ENCODE results near the gene PAQR4. TPM values are rescaled to one million over a fixed set of nuclear protein-coding genes. Genes with fewer than 3 reads are reported as not detected.

PAQR4 gene
- total and polyA plus RNA-seq, 2 experiments from 2014 or later = 3.1 to 11.0 TPM

DNA sequence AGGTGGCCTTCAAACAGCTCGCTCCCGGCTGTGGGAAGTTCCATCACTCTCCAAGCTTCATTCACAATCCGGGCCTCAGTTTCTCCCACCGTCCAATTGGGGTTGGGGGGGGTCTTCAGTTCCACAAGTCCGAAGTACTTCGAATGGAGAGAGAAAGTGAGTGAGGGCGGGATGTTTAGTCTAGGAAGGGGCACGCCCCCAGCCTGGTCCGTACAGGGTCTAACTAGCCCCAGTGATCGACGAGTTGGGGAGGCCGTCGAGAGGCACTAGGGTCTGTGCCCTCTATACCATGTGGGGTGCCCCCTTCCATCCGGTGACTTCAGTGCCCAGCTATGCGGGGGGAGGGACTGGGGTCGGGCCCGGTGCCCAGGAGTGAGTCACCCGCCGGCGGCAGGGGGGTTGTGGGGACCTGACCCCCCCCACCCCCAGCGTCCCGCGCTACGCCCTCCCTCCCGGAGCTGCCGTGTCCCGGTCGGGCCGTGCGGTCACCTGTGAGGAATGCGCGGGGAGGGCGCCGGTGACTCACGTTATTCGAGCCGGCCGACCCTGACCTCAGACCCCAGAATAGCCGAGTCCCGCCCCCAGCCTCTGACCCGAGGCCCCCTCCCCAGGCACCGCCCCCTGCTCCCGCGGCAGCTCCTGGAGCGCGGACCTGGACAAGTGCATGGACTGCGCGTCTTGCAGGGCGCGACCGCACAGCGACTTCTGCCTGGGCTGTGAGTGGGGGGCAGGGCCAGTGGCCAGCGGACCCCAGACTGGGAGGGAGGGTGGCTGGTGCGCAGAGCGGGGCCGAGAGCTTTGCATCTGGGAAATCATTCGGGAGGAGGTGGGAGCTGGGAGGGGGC is 51.7 kb downstream of the PAQR4 start:
- Histone ChIP-seq H3K27ac (peak overlapping the region; percentile 97), H3K4me1 (ENCODE audit: low read depth) (peaks cover 22% of the 10 kb centered on the region), H3K27me3 (no peaks in the 10 kb centered on the region)

DNA sequence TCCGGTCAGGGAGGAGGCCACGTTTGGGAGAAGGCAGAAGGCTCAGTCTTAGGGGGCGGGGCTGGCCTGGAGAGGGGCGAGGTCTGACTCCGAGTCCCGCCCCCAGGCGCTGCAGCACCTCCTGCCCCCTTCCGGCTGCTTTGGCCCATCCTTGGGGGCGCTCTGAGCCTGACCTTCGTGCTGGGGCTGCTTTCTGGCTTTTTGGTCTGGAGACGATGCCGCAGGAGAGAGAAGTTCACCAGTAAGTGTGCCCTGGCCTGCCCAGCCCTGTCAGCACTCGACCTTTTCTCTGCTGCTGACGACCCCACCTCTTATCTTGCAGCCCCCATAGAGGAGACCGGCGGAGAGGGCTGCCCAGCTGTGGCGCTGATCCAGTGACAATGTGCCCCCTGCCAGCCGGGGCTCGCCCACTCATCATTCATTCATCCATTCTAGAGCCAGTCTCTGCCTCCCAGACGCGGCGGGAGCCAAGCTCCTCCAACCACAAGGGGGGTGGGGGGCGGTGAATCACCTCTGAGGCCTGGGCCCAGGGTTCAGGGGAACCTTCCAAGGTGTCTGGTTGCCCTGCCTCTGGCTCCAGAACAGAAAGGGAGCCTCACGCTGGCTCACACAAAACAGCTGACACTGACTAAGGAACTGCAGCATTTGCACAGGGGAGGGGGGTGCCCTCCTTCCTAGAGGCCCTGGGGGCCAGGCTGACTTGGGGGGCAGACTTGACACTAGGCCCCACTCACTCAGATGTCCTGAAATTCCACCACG is 52.5 kb downstream of the PAQR4 start:
- Histone ChIP-seq H3K27ac (peak overlapping the region; percentile 97), H3K36me3 (peaks cover 7% of the 10 kb centered on the region), H3K4me3 (peak overlapping the region; percentile 74), H3K4me1 (ENCODE audit: low read depth) (peaks cover 22% of the 10 kb centered on the region), H3K9me3 (ENCODE audit: low read depth) (no peaks in the 10 kb centered on the region), H3K27me3 (no peaks in the 10 kb centered on the region)
- peak; percentile 89 to 92 for DNase-seq (ENCODE audit: low read depth in 1 of 2, low spot score in 1 of 2)
- TF ChIP-seq, protein P1, sequence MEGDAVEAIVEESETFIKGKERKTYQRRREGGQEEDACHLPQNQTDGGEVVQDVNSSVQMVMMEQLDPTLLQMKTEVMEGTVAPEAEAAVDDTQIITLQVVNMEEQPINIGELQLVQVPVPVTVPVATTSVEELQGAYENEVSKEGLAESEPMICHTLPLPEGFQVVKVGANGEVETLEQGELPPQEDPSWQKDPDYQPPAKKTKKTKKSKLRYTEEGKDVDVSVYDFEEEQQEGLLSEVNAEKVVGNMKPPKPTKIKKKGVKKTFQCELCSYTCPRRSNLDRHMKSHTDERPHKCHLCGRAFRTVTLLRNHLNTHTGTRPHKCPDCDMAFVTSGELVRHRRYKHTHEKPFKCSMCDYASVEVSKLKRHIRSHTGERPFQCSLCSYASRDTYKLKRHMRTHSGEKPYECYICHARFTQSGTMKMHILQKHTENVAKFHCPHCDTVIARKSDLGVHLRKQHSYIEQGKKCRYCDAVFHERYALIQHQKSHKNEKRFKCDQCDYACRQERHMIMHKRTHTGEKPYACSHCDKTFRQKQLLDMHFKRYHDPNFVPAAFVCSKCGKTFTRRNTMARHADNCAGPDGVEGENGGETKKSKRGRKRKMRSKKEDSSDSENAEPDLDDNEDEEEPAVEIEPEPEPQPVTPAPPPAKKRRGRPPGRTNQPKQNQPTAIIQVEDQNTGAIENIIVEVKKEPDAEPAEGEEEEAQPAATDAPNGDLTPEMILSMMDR (IDR thresholded peaks at IDR 0.05; ENCODE audit: low read depth, low read length) = peak; percentile 38

More for the DNA sequence above, 51.7 kb downstream of the PAQR4 start:
- Histone ChIP-seq H3K9me3 (ENCODE audit: low read depth) (no peaks in the 10 kb centered on the region), H3K36me3 (no peaks in the 10 kb centered on the region), H3K4me3 (peak overlapping the region; percentile 74)
- DNase-seq (ENCODE audit: low read depth in 1 of 2, low spot score in 1 of 2) = peak; percentile 86 to 92
- TF ChIP-seq, protein P1 (IDR thresholded peaks at IDR 0.05; ENCODE audit: low read depth, low read length) = no peak

DNA sequence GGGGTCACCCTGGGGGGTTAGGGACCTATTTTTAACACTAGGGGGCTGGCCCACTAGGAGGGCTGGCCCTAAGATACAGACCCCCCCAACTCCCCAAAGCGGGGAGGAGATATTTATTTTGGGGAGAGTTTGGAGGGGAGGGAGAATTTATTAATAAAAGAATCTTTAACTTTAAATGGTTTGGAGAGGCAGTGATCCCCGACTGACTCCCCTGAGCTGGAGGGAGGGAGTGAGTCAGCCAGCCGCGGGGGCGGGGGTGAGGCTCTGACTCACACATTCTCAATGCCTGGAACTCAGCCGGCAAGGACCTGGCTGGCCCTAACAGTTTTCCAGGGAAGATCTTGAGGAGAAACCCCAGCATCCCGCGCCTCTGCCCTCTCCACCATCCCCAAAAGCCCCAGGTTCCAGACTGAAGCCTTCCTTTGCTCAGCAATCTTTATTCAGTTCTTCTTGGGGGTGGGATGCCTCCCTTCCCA is 53.1 kb downstream of the PAQR4 start:
- DNase-seq (ENCODE audit: low read depth in 1 of 2, low spot score in 1 of 2) = peak; percentile 76 to 97

DNA sequence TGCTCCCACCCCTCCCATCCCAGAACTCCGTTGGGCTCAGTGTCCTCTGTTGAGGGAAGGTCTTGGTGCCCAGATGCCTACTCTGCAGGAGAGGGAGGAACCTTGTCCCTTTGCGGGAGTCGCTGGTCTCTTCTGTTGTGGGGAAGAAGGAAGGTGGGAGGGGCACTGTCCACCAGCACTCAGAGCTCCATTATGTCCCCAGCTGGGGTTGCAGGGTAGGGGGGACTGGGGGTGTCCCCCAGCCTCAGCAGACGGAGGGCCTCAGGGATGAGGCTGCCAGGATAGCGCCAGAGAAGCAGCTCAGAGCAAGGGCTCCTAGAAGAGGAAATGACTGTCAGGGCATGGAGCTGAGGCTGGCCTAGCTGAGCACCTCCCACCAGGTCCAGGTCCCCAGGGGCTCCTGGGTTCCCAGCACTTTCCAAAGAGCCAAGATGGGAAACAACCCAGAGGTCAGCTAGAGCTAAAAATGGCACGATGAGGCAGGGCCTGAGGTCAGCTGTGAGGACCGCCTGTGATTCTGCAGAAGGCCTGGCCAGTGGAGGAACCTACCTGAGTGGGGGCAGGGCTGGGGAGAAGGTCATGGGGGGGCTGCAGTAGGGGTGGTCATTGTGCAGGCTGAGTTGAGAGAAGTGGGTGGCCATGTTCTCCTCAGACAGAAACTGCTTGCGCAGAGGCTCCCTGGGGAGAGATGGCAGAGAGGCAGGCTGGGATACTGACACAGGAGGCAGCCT is 53.7 kb downstream of the PAQR4 start:
- H3K27me3 ChIP-seq = no peaks in the 10 kb centered on the region
- peaks cover 24% of the 10 kb centered on the region for H3K4me1 ChIP-seq (ENCODE audit: low read depth)
- no peaks in the 10 kb centered on the region for H3K9me3 ChIP-seq (ENCODE audit: low read depth)
- peak overlapping the region; percentile 97 for H3K27ac ChIP-seq
- H3K4me3 ChIP-seq = peak overlapping the region; percentile 74
- peak in 1 of 2 donors; percentile 68 for DNase-seq (ENCODE audit: low read depth in 1 of 2, low spot score in 1 of 2)
- H3K36me3 ChIP-seq = peaks cover 13% of the 10 kb centered on the region
- TF ChIP-seq, protein P1 (IDR thresholded peaks at IDR 0.05; ENCODE audit: low read depth, low read length) = no peak

More for the DNA sequence above, 53.1 kb downstream of the PAQR4 start:
- Histone ChIP-seq H3K36me3 (peaks cover 13% of the 10 kb centered on the region), H3K27ac (peak overlapping the region; percentile 97), H3K27me3 (no peaks in the 10 kb centered on the region), H3K9me3 (ENCODE audit: low read depth) (no peaks in the 10 kb centered on the region), H3K4me3 (peak overlapping the region; percentile 74), H3K4me1 (ENCODE audit: low read depth) (peaks cover 22% of the 10 kb centered on the region)
- TF ChIP-seq, protein P1 (IDR thresholded peaks at IDR 0.05; ENCODE audit: low read depth, low read length) = no peak

Other genes starting within 250 kb of the PAQR4 start
- 13.0 and 17.0 TPM in 2 replicates for gene PRSS27, start 249.1 kb upstream of the PAQR4 start, total RNA-seq
- 12.1 and 14.5 TPM in 2 replicates for gene PRSS27, start 249.1 kb upstream of the PAQR4 start, polyA plus RNA-seq
- 131 and 321 TPM in 2 replicates for gene SRRM2, start 216.7 kb upstream of the PAQR4 start, total RNA-seq
- 592 and 734 TPM in 2 replicates for gene SRRM2, start 216.7 kb upstream of the PAQR4 start, polyA plus RNA-seq
- 180 and 435 TPM in 2 replicates for gene ELOB, start 192.1 kb upstream of the PAQR4 start, total RNA-seq
- 606 and 614 TPM in 2 replicates for gene ELOB, start 192.1 kb upstream of the PAQR4 start, polyA plus RNA-seq
- not detected in 2 replicates for gene PRSS33, start 181.8 kb upstream of the PAQR4 start, total RNA-seq
- not detected in 2 replicates for gene PRSS33, start 181.8 kb upstream of the PAQR4 start, polyA plus RNA-seq
- gene PRSS41, start 170.9 kb upstream of the PAQR4 start, total RNA-seq = not detected in 2 replicates
- gene PRSS41, start 170.9 kb upstream of the PAQR4 start, polyA plus RNA-seq = not detected in 2 replicates
- not detected in 2 replicates for gene PRSS21, start 152.1 kb upstream of the PAQR4 start, total RNA-seq
- gene PRSS21, start 152.1 kb upstream of the PAQR4 start, polyA plus RNA-seq = not detected in 2 replicates
- gene ZG16B, start 139.0 kb upstream of the PAQR4 start, total RNA-seq = not detected in 2 replicates
- not detected in 2 replicates for gene ZG16B, start 139.0 kb upstream of the PAQR4 start, polyA plus RNA-seq
- gene PRSS22, start 111.2 kb upstream of the PAQR4 start, total RNA-seq = not detected in 2 replicates
- gene PRSS22, start 111.2 kb upstream of the PAQR4 start, polyA plus RNA-seq = not detected in 2 replicates
- gene FLYWCH2, start 86.1 kb upstream of the PAQR4 start, total RNA-seq = 134 and 148 TPM in 2 replicates
- gene FLYWCH2, start 86.1 kb upstream of the PAQR4 start, polyA plus RNA-seq = 59.2 and 66.1 TPM in 2 replicates
- gene FLYWCH1, start 57.4 kb upstream of the PAQR4 start, total RNA-seq = 33.2 and 58.7 TPM in 2 replicates
- 34.7 and 41.1 TPM in 2 replicates for gene FLYWCH1, start 57.4 kb upstream of the PAQR4 start, polyA plus RNA-seq
- gene KREMEN2, start 5.1 kb upstream of the PAQR4 start, total RNA-seq = 2.6 and 3.9 TPM in 2 replicates
- gene KREMEN2, start 5.1 kb upstream of the PAQR4 start, polyA plus RNA-seq = 1.3 and 2.5 TPM in 2 replicates
- 26.2 and 28.1 TPM in 2 replicates for gene PKMYT1, start 11.1 kb downstream of the PAQR4 start, total RNA-seq
- gene PKMYT1, start 11.1 kb downstream of the PAQR4 start, polyA plus RNA-seq = 30.6 and 36.8 TPM in 2 replicates
- gene CLDN9, start 43.6 kb downstream of the PAQR4 start, total RNA-seq = 3.2 and 6.3 TPM in 2 replicates
- 8.4 and 8.5 TPM in 2 replicates for gene CLDN9, start 43.6 kb downstream of the PAQR4 start, polyA plus RNA-seq
- 148 and 210 TPM in 2 replicates for gene CLDN6, start 48.8 kb downstream of the PAQR4 start, total RNA-seq
- 244 and 344 TPM in 2 replicates for gene CLDN6, start 48.8 kb downstream of the PAQR4 start, polyA plus RNA-seq
- gene TNFRSF12A, start 51.0 kb downstream of the PAQR4 start, total RNA-seq = 115 and 122 TPM in 2 replicates
- 106 and 142 TPM in 2 replicates for gene TNFRSF12A, start 51.0 kb downstream of the PAQR4 start, polyA plus RNA-seq
- gene HCFC1R1, start 54.6 kb downstream of the PAQR4 start, total RNA-seq = 48.3 and 50.8 TPM in 2 replicates
- 109 and 140 TPM in 2 replicates for gene HCFC1R1, start 54.6 kb downstream of the PAQR4 start, polyA plus RNA-seq
- 34.8 and 36.9 TPM in 2 replicates for gene THOC6, start 54.7 kb downstream of the PAQR4 start, total RNA-seq
- gene THOC6, start 54.7 kb downstream of the PAQR4 start, polyA plus RNA-seq = 61.3 and 65.7 TPM in 2 replicates
- gene BICDL2, start 67.6 kb downstream of the PAQR4 start, total RNA-seq = not detected in 2 replicates
- 0.19 TPM in 1 of 2 replicates, not detected in the other for gene BICDL2, start 67.6 kb downstream of the PAQR4 start, polyA plus RNA-seq
- 0.03 TPM in 1 of 2 replicates, not detected in the other for gene MMP25, start 77.2 kb downstream of the PAQR4 start, total RNA-seq
- gene MMP25, start 77.2 kb downstream of the PAQR4 start, polyA plus RNA-seq = 4.3 and 5.8 TPM in 2 replicates
- gene IL32, start 96.3 kb downstream of the PAQR4 start, total RNA-seq = 0.66 TPM in 1 of 2 replicates, not detected in the other
- 0.35 TPM in 1 of 2 replicates, not detected in the other for gene IL32, start 96.3 kb downstream of the PAQR4 start, polyA plus RNA-seq
- gene ZSCAN10, start 129.9 kb downstream of the PAQR4 start, total RNA-seq = 0.42 and 0.78 TPM in 2 replicates
- 0.74 TPM in 1 of 2 replicates, not detected in the other for gene ZSCAN10, start 129.9 kb downstream of the PAQR4 start, polyA plus RNA-seq
- 26.7 and 37.3 TPM in 2 replicates for gene ZNF205, start 143.2 kb downstream of the PAQR4 start, total RNA-seq
- gene ZNF205, start 143.2 kb downstream of the PAQR4 start, polyA plus RNA-seq = 13.2 and 14.4 TPM in 2 replicates
- gene ZNF213, start 165.7 kb downstream of the PAQR4 start, total RNA-seq = 7.5 and 8.4 TPM in 2 replicates
- gene ZNF213, start 165.7 kb downstream of the PAQR4 start, polyA plus RNA-seq = 10.1 and 13.6 TPM in 2 replicates
- gene OR1F1, start 218.9 kb downstream of the PAQR4 start, total RNA-seq = not detected in 2 replicates
- not detected in 2 replicates for gene OR1F1, start 218.9 kb downstream of the PAQR4 start, polyA plus RNA-seq